GM12891 (cell line): ENCODE results near the gene UTP3.

Source experiments
- PAX5 ChIP-seq: IDR thresholded peaks from 2 replicates; pipeline ENCODE4 v1.6.1; 2011; ENCODE audit warnings: low read length, moderate library complexity, mild to moderate bottlenecking; ENCODE audit not compliant: insufficient read depth, severe bottlenecking
- POLR2A ChIP-seq: IDR thresholded peaks from 2 replicates; pipeline ENCODE4 v1.6.1; 2011; ENCODE audit warnings: low read depth, low read length, control low read depth
- POLR2AphosphoS5 ChIP-seq: IDR thresholded peaks from 2 replicates; pipeline ENCODE4 v1.6.1; 2011; ENCODE audit warnings: low read depth, low read length, control low read depth
- POU2F2 ChIP-seq: IDR thresholded peaks from 2 replicates; pipeline ENCODE4 v1.6.1; 2011; ENCODE audit warnings: low read depth, mild to moderate bottlenecking, control low read depth, low read length, moderate library complexity
- SPI1 ChIP-seq: IDR thresholded peaks from 2 replicates; pipeline ENCODE4 v1.6.1; 2011; ENCODE audit warnings: low read depth, low read length, control low read depth
- TAF1 ChIP-seq: IDR thresholded peaks from 2 replicates; pipeline ENCODE4 v1.6.1; 2011; ENCODE audit warnings: low read depth, low read length, control low read depth

DNA sequence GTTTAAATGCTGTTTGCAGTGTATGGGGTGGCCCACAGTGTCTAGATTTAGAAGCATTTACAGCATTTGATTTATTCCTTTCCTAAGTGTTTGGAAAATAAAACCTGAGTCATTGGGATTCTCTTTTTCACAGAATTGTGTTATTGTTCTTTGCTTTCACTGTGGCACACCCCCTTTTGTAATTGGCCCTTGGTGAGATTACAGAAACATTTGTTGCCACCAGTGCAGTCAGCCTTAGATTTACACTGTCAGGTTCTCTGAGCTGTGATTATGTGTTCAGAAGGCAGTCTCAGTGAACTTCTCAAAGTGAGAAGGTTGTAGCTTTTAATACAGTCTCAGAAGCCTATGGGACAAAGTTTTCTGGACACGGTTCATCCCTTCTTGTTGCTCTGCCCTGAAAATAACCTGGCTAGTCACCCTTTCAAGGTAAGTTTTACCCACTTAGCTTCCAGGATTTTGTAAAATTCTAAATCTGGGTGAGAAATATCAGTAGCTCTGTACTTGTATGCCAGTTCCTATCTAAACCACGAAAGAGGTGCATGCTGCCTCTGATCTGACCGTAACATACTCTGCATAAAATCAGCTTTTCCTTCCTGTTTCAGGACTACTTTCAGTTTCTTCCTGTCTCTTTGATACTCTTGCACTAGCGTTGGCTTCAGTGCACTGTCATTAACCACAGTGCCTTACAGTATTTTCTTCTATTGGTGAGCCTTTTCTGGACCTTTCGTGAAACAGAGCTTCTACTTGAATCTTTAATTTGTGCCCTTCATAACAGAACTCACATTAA, 46.0 kb downstream of the UTP3 start:
- TF ChIP-seq POLR2AphosphoS5 (no peak), TAF1 (no peak), POLR2A (no peak), PAX5 (no peak), SPI1 (peak; percentile 57), POU2F2 (peak; percentile 73)
